ENCODE measurements around the gene NUDT19.

The NUDT19 gene

DNA sequence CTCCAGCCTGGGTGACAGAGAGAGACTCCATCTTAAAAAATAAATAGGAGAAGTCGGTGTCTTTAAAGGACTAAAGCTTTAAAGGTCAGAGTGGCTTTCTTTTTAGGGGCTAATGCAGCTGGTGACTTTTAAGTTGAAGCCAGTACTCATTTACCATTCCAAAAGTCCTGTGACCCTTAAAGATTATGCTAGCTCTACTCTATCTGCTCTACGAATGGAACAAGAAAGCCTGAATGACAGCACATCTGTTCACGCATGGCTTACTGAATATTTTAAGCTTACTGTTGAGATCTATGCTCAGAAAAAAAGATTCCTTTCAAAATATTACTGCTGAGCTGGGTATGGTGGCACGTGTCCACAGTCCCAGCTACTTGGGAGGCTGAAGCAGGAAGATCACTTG lies 44.3 kb downstream of the NUDT19 start:
- H3K36me3 ChIP-seq (ENCODE audit: insufficient read depth, low read length): no peaks in the 10 kb centered on the region
- H3K27me3 ChIP-seq (ENCODE audit: insufficient read depth, low read length, poor library complexity, severe bottlenecking): no peaks in the 10 kb centered on the region
- no peaks in the 10 kb centered on the region for H4K20me1 ChIP-seq (ENCODE audit: insufficient read depth, low read length, poor library complexity, severe bottlenecking)
- H3K79me2 ChIP-seq (ENCODE audit: insufficient read depth, low read length): no peaks in the 10 kb centered on the region
- TF ChIP-seq EZH2phosphoT487 (IDR thresholded peaks at IDR 0.05; ENCODE audit: borderline replicate concordance): no peak
- TF ChIP-seq, protein P1, sequence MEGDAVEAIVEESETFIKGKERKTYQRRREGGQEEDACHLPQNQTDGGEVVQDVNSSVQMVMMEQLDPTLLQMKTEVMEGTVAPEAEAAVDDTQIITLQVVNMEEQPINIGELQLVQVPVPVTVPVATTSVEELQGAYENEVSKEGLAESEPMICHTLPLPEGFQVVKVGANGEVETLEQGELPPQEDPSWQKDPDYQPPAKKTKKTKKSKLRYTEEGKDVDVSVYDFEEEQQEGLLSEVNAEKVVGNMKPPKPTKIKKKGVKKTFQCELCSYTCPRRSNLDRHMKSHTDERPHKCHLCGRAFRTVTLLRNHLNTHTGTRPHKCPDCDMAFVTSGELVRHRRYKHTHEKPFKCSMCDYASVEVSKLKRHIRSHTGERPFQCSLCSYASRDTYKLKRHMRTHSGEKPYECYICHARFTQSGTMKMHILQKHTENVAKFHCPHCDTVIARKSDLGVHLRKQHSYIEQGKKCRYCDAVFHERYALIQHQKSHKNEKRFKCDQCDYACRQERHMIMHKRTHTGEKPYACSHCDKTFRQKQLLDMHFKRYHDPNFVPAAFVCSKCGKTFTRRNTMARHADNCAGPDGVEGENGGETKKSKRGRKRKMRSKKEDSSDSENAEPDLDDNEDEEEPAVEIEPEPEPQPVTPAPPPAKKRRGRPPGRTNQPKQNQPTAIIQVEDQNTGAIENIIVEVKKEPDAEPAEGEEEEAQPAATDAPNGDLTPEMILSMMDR (conservative IDR thresholded peaks at IDR 0.05; ENCODE audit: low read length): no peak
- H3K9me2 ChIP-seq (replicated peaks; ENCODE audit: low read depth, low read length): no peaks in the 10 kb centered on the region
- H3K4me2 ChIP-seq (ENCODE audit: low read depth, low read length, poor library complexity, severe bottlenecking): no peak overlapping the region
- H3K4me1 ChIP-seq (ENCODE audit: insufficient read depth, low read length, poor library complexity, severe bottlenecking): no peaks in the 10 kb centered on the region
- H3K9ac ChIP-seq (ENCODE audit: low read depth, low read length, poor library complexity, severe bottlenecking): no peak overlapping the region
- H3K9me3 ChIP-seq (ENCODE audit: insufficient read depth, low read depth, low read length): no peaks in the 10 kb centered on the region
- no peak overlapping the region for H2AFZ ChIP-seq (ENCODE audit: low read length)
- no peak overlapping the region for H3K4me3 ChIP-seq (ENCODE audit: low read length, poor library complexity, severe bottlenecking)
- H3F3A ChIP-seq (ENCODE audit: low read depth): no peaks in the 10 kb centered on the region

DNA sequence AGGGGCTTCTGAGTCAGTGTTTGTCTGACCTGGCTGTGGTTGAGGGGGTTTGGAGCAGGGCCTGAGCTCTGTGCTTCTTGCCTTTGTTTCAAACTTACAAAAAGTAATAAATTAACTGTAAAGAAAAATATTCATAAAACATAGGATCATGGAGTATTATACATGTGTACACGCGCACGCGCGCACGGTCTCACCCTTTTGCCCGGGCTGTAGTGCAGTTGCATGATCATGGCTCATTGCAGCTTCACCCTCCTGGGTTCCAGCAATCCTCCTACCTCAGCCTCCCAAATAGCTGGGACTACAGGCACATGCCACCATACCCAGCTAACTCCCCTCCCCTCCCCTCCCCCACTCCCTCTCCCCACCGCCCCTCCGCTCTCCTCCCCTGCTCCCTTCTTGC lies 51.4 kb downstream of the NUDT19 start:
- Histone ChIP-seq H3K4me1 (ENCODE audit: insufficient read depth, low read length, poor library complexity, severe bottlenecking) (peaks cover 19% of the 10 kb centered on the region), H3K9me2 (replicated peaks; ENCODE audit: low read depth, low read length) (no peaks in the 10 kb centered on the region), H3K4me3 (ENCODE audit: low read length, poor library complexity, severe bottlenecking) (no peak overlapping the region), H3K4me2 (ENCODE audit: low read depth, low read length, poor library complexity, severe bottlenecking) (no peak overlapping the region), H3K79me2 (ENCODE audit: insufficient read depth, low read length) (no peaks in the 10 kb centered on the region), H2AFZ (ENCODE audit: low read length) (no peak overlapping the region), H3K9me3 (ENCODE audit: insufficient read depth, low read depth, low read length) (no peaks in the 10 kb centered on the region), H3K9ac (ENCODE audit: low read depth, low read length, poor library complexity, severe bottlenecking) (no peak overlapping the region), H3F3A (ENCODE audit: low read depth) (peaks cover 9% of the 10 kb centered on the region; the same call in 1 of the 2 replicates), H3K27me3 (ENCODE audit: insufficient read depth, low read length, poor library complexity, severe bottlenecking) (no peaks in the 10 kb centered on the region), H3K36me3 (ENCODE audit: insufficient read depth, low read length) (no peaks in the 10 kb centered on the region), H4K20me1 (ENCODE audit: insufficient read depth, low read length, poor library complexity, severe bottlenecking) (no peaks in the 10 kb centered on the region)
- TF ChIP-seq, protein P1 (conservative IDR thresholded peaks at IDR 0.05; ENCODE audit: low read length): no peak
- no peak for TF ChIP-seq EZH2phosphoT487 (IDR thresholded peaks at IDR 0.05; ENCODE audit: borderline replicate concordance)

DNA sequence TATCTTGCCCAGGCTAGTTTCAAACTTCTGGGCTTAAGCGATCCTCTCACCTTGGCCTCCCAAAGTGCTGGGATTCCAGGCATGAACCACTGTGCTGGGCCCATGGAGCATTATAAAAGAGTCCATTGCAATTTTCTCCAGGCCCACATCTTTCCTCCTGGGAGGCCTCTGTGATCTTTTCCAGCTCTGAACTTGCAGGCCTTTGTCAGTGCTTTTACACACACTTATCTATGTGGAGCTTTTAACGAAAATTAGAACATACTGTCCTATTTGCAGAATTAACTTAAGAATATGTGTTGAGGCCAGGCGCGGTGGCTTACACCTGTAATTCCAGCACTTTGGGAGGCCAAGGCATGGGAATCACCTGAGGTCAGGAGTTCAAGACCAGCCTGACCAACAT lies 51.8 kb downstream of the NUDT19 start:
- TF ChIP-seq, protein P1 (conservative IDR thresholded peaks at IDR 0.05; ENCODE audit: low read length): no peak
- no peak for TF ChIP-seq EZH2phosphoT487 (IDR thresholded peaks at IDR 0.05; ENCODE audit: borderline replicate concordance)
- H3K4me3 ChIP-seq (ENCODE audit: low read length, poor library complexity, severe bottlenecking): no peak overlapping the region
- H3K79me2 ChIP-seq (ENCODE audit: insufficient read depth, low read length): no peaks in the 10 kb centered on the region
- H4K20me1 ChIP-seq (ENCODE audit: insufficient read depth, low read length, poor library complexity, severe bottlenecking): no peaks in the 10 kb centered on the region
- H3K27me3 ChIP-seq (ENCODE audit: insufficient read depth, low read length, poor library complexity, severe bottlenecking): no peaks in the 10 kb centered on the region
- no peaks in the 10 kb centered on the region for H3K36me3 ChIP-seq (ENCODE audit: insufficient read depth, low read length)
- H3F3A ChIP-seq (ENCODE audit: low read depth): peaks cover 9% of the 10 kb centered on the region; the same call in 1 of the 2 replicates
- H2AFZ ChIP-seq (ENCODE audit: low read length): no peak overlapping the region
- H3K4me1 ChIP-seq (ENCODE audit: insufficient read depth, low read length, poor library complexity, severe bottlenecking): peaks cover 19% of the 10 kb centered on the region
- no peaks in the 10 kb centered on the region for H3K9me2 ChIP-seq (replicated peaks; ENCODE audit: low read depth, low read length)
- no peak overlapping the region for H3K9ac ChIP-seq (ENCODE audit: low read depth, low read length, poor library complexity, severe bottlenecking)
- H3K4me2 ChIP-seq (ENCODE audit: low read depth, low read length, poor library complexity, severe bottlenecking): no peak overlapping the region
- H3K9me3 ChIP-seq (ENCODE audit: insufficient read depth, low read depth, low read length): no peaks in the 10 kb centered on the region
